HUDEP-2 (cell line): ENCODE data around the gene CD302.
"Not testable (repeated sequence)": the region's sequence is repeated elsewhere in the genome, so short reads cannot be mapped to it uniquely, and the experiment has no call there.

Experiments
- DNase-seq, 76 experiments: peaks; one replicate each; lab custom pipeline; 2025; ENCODE audit not compliant: unreplicated experiment in 76 of 76; lab: John Stamatoyannopoulos, UW

The CD302 gene

GRCh38 chr2:159755788-159756187, 42.2 kb downstream of the CD302 start:
- DNase-seq = no peak

GRCh38 chr2:159755014-159755413, 43.0 kb downstream of the CD302 start:
- DNase-seq = no peak

GRCh38 chr2:159753797-159754196, 44.2 kb downstream of the CD302 start:
- no peak for DNase-seq

- no peak for DNase-seq
These were observed 47.1 kb downstream of the CD302 start for GRCh38 chr2:159750873-159751272.

- DNase-seq = no peak
These were observed 49.9 kb downstream of the CD302 start for GRCh38 chr2:159748089-159748488.

- DNase-seq = not testable (repeated sequence)
These were observed 52.8 kb downstream of the CD302 start for GRCh38 chr2:159745237-159745636.

- DNase-seq = no peak
These were observed 53.6 kb downstream of the CD302 start for GRCh38 chr2:159744363-159744762.

GRCh38 chr2:159742846-159743245, 55.2 kb downstream of the CD302 start:
- no peak for DNase-seq

GRCh38 chr2:159738509-159739390, 59.3 kb downstream of the CD302 start:
- no peak for DNase-seq

- no peak for DNase-seq
These were observed 60.1 kb downstream of the CD302 start for GRCh38 chr2:159737917-159738296.

- no peak for DNase-seq
These were observed 60.6 kb downstream of the CD302 start for GRCh38 chr2:159737292-159737916.

GRCh38 chr2:159736048-159736447, 62.0 kb downstream of the CD302 start:
- DNase-seq = no peak

GRCh38 chr2:159735648-159736047, 62.4 kb downstream of the CD302 start:
- no peak for DNase-seq

GRCh38 chr2:159728629-159729028, 69.4 kb downstream of the CD302 start:
- no peak for DNase-seq

GRCh38 chr2:159725713-159726112, 72.3 kb downstream of the CD302 start:
- no peak for DNase-seq

GRCh38 chr2:159724795-159725572, 73.0 kb downstream of the CD302 start:
- DNase-seq = not testable (repeated sequence)

GRCh38 chr2:159722580-159722979, 75.4 kb downstream of the CD302 start:
- no peak for DNase-seq

- DNase-seq = no peak
These were observed 77.3 kb downstream of the CD302 start for GRCh38 chr2:159720676-159721075.
